IMR-90 (cell line): ENCODE results near the gene TFPI.

ENCODE experiments used
- MAZ ChIP-seq: IDR thresholded peaks from 2 replicates; pipeline ENCODE4 v1.6.1; 2012; ENCODE audit warnings: low read depth, mild to moderate bottlenecking, low read length, improper control_type of control experiment, moderate library complexity, borderline replicate concordance
- NFE2L2 ChIP-seq: fragments of 150-350 bp; IDR thresholded peaks from 2 replicates; pipeline ENCODE4 v1.6.1; 2016; ENCODE audit warnings: low read depth, mild to moderate bottlenecking, low read length
- POLR2A ChIP-seq: IDR thresholded peaks from 2 replicates; pipeline ENCODE4 v1.6.1; 2012; ENCODE audit warnings: mild to moderate bottlenecking, low read depth, low read length
- TF ChIP-seq, protein P1 (sequence below): conservative IDR thresholded peaks from 2 replicates; pipeline ENCODE4 v1.5.1; 2012; ENCODE audit warnings: mild to moderate bottlenecking, low read depth, low read length, improper control_type of control experiment

DNA sequence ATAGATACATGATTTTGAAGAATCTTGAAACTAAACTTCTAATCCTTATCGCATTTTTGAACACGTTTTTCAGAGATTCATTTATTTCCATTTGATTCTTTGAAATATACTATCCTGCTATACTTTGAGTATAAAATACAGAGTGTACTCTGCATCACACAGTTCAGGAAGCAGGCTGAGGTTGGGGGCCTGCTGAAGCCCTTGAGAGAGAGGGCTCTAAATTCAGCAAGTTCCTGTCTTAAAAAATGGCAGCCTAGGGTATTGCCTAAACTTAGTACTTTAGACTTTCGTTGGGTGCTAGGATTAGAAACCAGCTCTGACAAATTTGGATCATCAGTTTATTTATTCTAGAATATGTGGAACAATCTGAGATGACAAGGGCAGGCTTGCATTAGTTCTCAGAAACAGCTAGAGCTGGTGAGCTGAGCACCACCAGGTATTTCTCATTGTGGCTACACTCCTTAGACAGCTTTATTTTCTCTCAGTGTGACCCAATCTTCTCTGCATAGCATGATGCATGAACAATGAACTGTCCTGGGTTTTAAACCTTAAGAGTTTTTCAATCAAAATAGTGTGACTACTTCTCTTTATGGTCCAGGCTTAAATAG lies 49.1 kb downstream of the TFPI start:
- TF ChIP-seq POLR2A (no peak), MAZ (no peak), NFE2L2 (no peak)
- TF ChIP-seq, protein P1, sequence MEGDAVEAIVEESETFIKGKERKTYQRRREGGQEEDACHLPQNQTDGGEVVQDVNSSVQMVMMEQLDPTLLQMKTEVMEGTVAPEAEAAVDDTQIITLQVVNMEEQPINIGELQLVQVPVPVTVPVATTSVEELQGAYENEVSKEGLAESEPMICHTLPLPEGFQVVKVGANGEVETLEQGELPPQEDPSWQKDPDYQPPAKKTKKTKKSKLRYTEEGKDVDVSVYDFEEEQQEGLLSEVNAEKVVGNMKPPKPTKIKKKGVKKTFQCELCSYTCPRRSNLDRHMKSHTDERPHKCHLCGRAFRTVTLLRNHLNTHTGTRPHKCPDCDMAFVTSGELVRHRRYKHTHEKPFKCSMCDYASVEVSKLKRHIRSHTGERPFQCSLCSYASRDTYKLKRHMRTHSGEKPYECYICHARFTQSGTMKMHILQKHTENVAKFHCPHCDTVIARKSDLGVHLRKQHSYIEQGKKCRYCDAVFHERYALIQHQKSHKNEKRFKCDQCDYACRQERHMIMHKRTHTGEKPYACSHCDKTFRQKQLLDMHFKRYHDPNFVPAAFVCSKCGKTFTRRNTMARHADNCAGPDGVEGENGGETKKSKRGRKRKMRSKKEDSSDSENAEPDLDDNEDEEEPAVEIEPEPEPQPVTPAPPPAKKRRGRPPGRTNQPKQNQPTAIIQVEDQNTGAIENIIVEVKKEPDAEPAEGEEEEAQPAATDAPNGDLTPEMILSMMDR, result no peak
